Measurements from ENCODE around the gene COPG1.

- no peak for TF ChIP-seq NFAT5 (CRISPR knock-in tag; IDR thresholded peaks at IDR 0.05)
- TF ChIP-seq POLR2AphosphoS5 (IDR thresholded peaks at IDR 0.05; ENCODE audit: low read depth, low read length), result no peak
- no peak for TF ChIP-seq CENPBD1 (CRISPR knock-in tag; IDR thresholded peaks at IDR 0.05; ENCODE audit: borderline replicate concordance, low read depth)
- no peak for TF ChIP-seq REST (IDR thresholded peaks at IDR 0.05; ENCODE audit: borderline replicate concordance in 1 of 2, low read depth in 1 of 2, low read length in 2 of 2)
- no peak for TF ChIP-seq RFX5 (IDR thresholded peaks at IDR 0.05; ENCODE audit: low read depth, low read length)
- TF ChIP-seq ZSCAN30 (CRISPR knock-in tag; IDR thresholded peaks at IDR 0.05), result no peak
- no peak for TF ChIP-seq CHD2 (IDR thresholded peaks at IDR 0.05; ENCODE audit: low read depth, low read length)
- no peak for TF ChIP-seq CENPX (CRISPR knock-in tag; IDR thresholded peaks at IDR 0.05)
These were observed 17.9 kb upstream of the COPG1 start for GRCh38 chr3:129231331-129232119.
